Endothelial cell of umbilical vein (primary cell): ENCODE measurements around the gene PTPMT1. TPM values are rescaled to one million over a fixed set of nuclear protein-coding genes. Genes with fewer than 3 reads are reported as not detected.

Experiments used
- BruUV-seq: library from RNA; stranded (reverse); fragments of 400-500 nt; replicated peaks from 2 replicates; lab custom pipeline; 2021; lab: Mats Ljungman, UMichigan
- CTCF ChIA-PET: fragments of 300-600, 350-600 bp; sonication (Branson Sonifier 250); formaldehyde crosslinking; loops from one replicate; lab custom pipeline; 2021; ENCODE audit warnings: antibody characterized with exemption, inconsistent platforms; lab: Charles Lee
- POLR2A ChIA-PET: fragments of 300-600, 350-600 bp; sonication (Branson Sonifier 250); formaldehyde crosslinking; loops from one replicate; lab custom pipeline; 2021; ENCODE audit warnings: antibody characterized with exemption, inconsistent platforms; lab: Charles Lee
- DNase-seq: peaks from one replicate; pipeline ENCODE4 v3.0.0-alpha.2; 2011; ENCODE audit warnings: low read depth, low spot score
- FAIRE-seq: peaks from 2 replicates; lab custom pipeline; 2011; peaks lifted over from hg19 to GRCh38; lab: Jason Lieb, UNC
- H2AFZ ChIP-seq: 2 replicates; pipeline ENCODE4 v1.6.0; 2012; ENCODE audit warnings: low read depth, low read length, control low read depth, inconsistent platforms
- H3K27ac ChIP-seq: 2 replicates; pipeline ENCODE4 v1.5.1; 2011; ENCODE audit warnings: low read depth, mild to moderate bottlenecking, control low read depth, low read length, moderate library complexity; ENCODE audit not compliant: insufficient read depth
- H3K27me3 ChIP-seq, 2 experiments: 2 replicates each; pipeline versions ENCODE4 v1.6.0 to v1.6.1; 2011; ENCODE audit warnings: low read length in 2 of 2, mixed read lengths in 1 of 2; ENCODE audit not compliant: control insufficient read depth in 2 of 2, insufficient read depth in 2 of 2
- H3K36me3 ChIP-seq, 2 experiments: 2 replicates in 1 of 2; 3 replicates in 1 of 2; pipeline ENCODE4 v1.5.1; 2011; ENCODE audit warnings: low read length in 2 of 2, mild to moderate bottlenecking in 1 of 2, moderate library complexity in 1 of 2; ENCODE audit not compliant: control insufficient read depth in 2 of 2, insufficient read depth in 2 of 2; ENCODE audit errors: extremely low read depth in 1 of 2
- H3K4me1 ChIP-seq: 3 replicates; pipeline ENCODE4 v1.5.1; 2011; ENCODE audit warnings: mild to moderate bottlenecking, low read length; ENCODE audit not compliant: control insufficient read depth, insufficient read depth; ENCODE audit errors: extremely low read depth
- H3K4me2 ChIP-seq: 2 replicates; pipeline ENCODE4 v1.6.1; 2011; ENCODE audit warnings: low read length, control low read depth, mixed read lengths; ENCODE audit not compliant: insufficient read depth
- H3K4me3 ChIP-seq, 3 experiments: fragments of 200-600 bp in 1 of 3; sonication (generic), shearing (Covaris generic) in 1 of 3; replicated peaks in 1 of 3; 2 replicates each; pipeline ENCODE4 v1.5.1; 2011 to 2016; ENCODE audit warnings: control low read depth in 3 of 3, low read length in 3 of 3, mild to moderate bottlenecking in 2 of 3, inconsistent platforms in 1 of 3, low read depth in 1 of 3, moderate library complexity in 1 of 3; ENCODE audit not compliant: insufficient read depth in 1 of 3
- H3K79me2 ChIP-seq: 2 replicates; pipeline ENCODE4 v1.6.0; 2012; ENCODE audit warnings: low read length, inconsistent platforms; ENCODE audit not compliant: control insufficient read depth, insufficient read depth
- H3K9ac ChIP-seq: replicated peaks from 2 replicates; pipeline ENCODE3; 2011; ENCODE audit warnings: low read length, control low read depth; ENCODE audit not compliant: insufficient read depth; ENCODE audit errors: extremely low read depth
- H3K9me1 ChIP-seq: replicated peaks from 3 replicates; pipeline ENCODE4 v1.6.0; 2011; ENCODE audit warnings: mild to moderate bottlenecking, low read length; ENCODE audit not compliant: control insufficient read depth, insufficient read depth; ENCODE audit errors: extremely low read depth
- H3K9me3 ChIP-seq: replicated peaks from 2 replicates; pipeline ENCODE4 v1.5.1; 2012; ENCODE audit warnings: low read length, inconsistent platforms; ENCODE audit not compliant: control insufficient read depth, insufficient read depth
- H4K20me1 ChIP-seq: replicated peaks from 2 replicates; pipeline ENCODE3; 2011; ENCODE audit warnings: mild to moderate bottlenecking, low read length; ENCODE audit not compliant: control insufficient read depth, insufficient read depth; ENCODE audit errors: extremely low read depth
- CTCF ChIP-seq, 2 donors: IDR thresholded peaks; 1 replicate in 1 of 2; 2 replicates in 1 of 2; pipeline ENCODE4 v1.5.1; 2011; ENCODE audit warnings: low read length in 2 of 2, mild to moderate bottlenecking in 2 of 2, moderate library complexity in 2 of 2, control low read depth in 1 of 2, inconsistent platforms in 1 of 2, low read depth in 1 of 2; ENCODE audit not compliant: insufficient read depth in 1 of 2; ENCODE audit errors: extremely low read depth in 1 of 2
- EZH2 ChIP-seq: IDR thresholded peaks from 2 replicates; pipeline ENCODE4 v1.6.1; 2012; ENCODE audit warnings: borderline replicate concordance, low read depth, mild to moderate bottlenecking, moderate library complexity, low read length, inconsistent platforms; ENCODE audit not compliant: severe bottlenecking
- FOS ChIP-seq: IDR thresholded peaks from 2 replicates; pipeline ENCODE4 v1.6.1; 2011; ENCODE audit warnings: mild to moderate bottlenecking, low read length, moderate library complexity, borderline replicate concordance; ENCODE audit not compliant: insufficient read depth
- GATA2 ChIP-seq: IDR thresholded peaks from 2 replicates; pipeline ENCODE4 v1.7.0; 2011; ENCODE audit warnings: low read depth, mild to moderate bottlenecking, moderate library complexity, mixed read lengths, low read length; ENCODE audit not compliant: insufficient read length, insufficient read depth
- JUN ChIP-seq: IDR thresholded peaks from 2 replicates; pipeline ENCODE4 v1.6.1; 2011; ENCODE audit warnings: borderline replicate concordance, low read depth; ENCODE audit not compliant: insufficient read length, insufficient read depth
- MAX ChIP-seq: IDR thresholded peaks from 2 replicates; pipeline ENCODE4 v1.6.1; 2011; ENCODE audit not compliant: insufficient read depth, insufficient read length
- MYC ChIP-seq: IDR thresholded peaks from one replicate; pipeline ENCODE4 v1.6.1; 2011; ENCODE audit warnings: mild to moderate bottlenecking, low read depth, low read length
- POLR2A ChIP-seq: IDR thresholded peaks from 2 replicates; pipeline ENCODE4 v1.6.1; 2012; ENCODE audit warnings: low read depth, mild to moderate bottlenecking, control low read depth, low read length
- POLR2AphosphoS5 ChIP-seq: IDR thresholded peaks from 2 replicates; pipeline ENCODE4 v1.6.1; 2012; ENCODE audit warnings: low read depth, mild to moderate bottlenecking, control low read depth, low read length, moderate library complexity; ENCODE audit not compliant: insufficient read depth
- dilution Hi-C: fragments of 300-500 bp; cut with MboI; formaldehyde crosslinking; loops from one replicate; pipeline ENCODE4 v1.15.0; 2019; ENCODE audit warnings: low sequenced_read_pairs; ENCODE audit not compliant: extremely low pct_ligation_motif_present
- intact Hi-C: fragments of 100-400 bp; cut with micrococcal nuclease; formaldehyde crosslinking; loops from one replicate; pipeline ENCODE4 v1.10.0; 2022
- polyA plus RNA-seq, 4 experiments: library from polyadenylated mRNA; depleted of rRNA in 3 of 4; stranded (reverse) in 3 of 4; unstranded in 1 of 4; fragments of >200 nt; gene quantifications; 2 replicates each; pipeline versions ENCODE4 v1.2.1 to v1.2.3, GENCODE V29; 2011 to 2012; ENCODE audit warnings: missing spikeins in 1 of 4
- total RNA-seq: library from RNA; stranded (reverse); gene quantifications from 2 replicates; pipeline ENCODE4 v1.2.3, GENCODE V29; 2021

Gene PTPMT1
- total and polyA plus RNA-seq, 2 donors (not counting 3 experiments of a cell fraction or from before 2014, with no cell fraction given): 44.6 to 83.1 TPM

GRCh38 chr11:47589118-47589517, 23.7 kb downstream of the PTPMT1 start:
- POLR2A ChIA-PET: no interaction called here
- H3K9me1 ChIP-seq: no peaks in the 10 kb centered on the region
- H3K36me3 ChIP-seq: peaks cover 0 to under 1% of the 10 kb centered on the region in 2 experiments
- peak overlapping the region in 1 of 3 experiments; percentile 32 for H3K4me3 ChIP-seq
- peaks cover 15 to 20% of the 10 kb centered on the region in 2 experiments for H3K27me3 ChIP-seq
- H3K9me3 ChIP-seq: no peaks in the 10 kb centered on the region
- no peak for FAIRE-seq
- H3K4me2 ChIP-seq: no peak overlapping the region
- no peaks in the 10 kb centered on the region for H3K79me2 ChIP-seq
- intact Hi-C loops (no loop called here), dilution Hi-C loops (no loop called here)
- no peak overlapping the region for H3K27ac ChIP-seq
- no peak for TF ChIP-seq POLR2AphosphoS5
- no peak for TF ChIP-seq GATA2
- TF ChIP-seq MAX: no peak
- no peak for TF ChIP-seq CTCF (IDR thresholded peaks at IDR 0.05; ENCODE audit: extremely low read depth in 1 of 2, insufficient read depth in 1 of 2, low read depth in 1 of 2, low read length in 2 of 2)
- TF ChIP-seq EZH2: no peak
- no peak for TF ChIP-seq JUN
- TF ChIP-seq POLR2A: no peak
- TF ChIP-seq MYC: no peak
- TF ChIP-seq FOS: no peak
- no peak overlapping the region for H3K9ac ChIP-seq
- no peaks in the 10 kb centered on the region for H4K20me1 ChIP-seq
- peaks cover 10% of the 10 kb centered on the region for H3K4me1 ChIP-seq
- peak overlapping the region; percentile 95 for H2AFZ ChIP-seq
- no TSS peak for BruUV-seq
- CTCF ChIA-PET: no interaction called here
- no peak for DNase-seq
